Activated CD4-positive, alpha-beta T cell treated with anti-CD3 and anti-CD28 coated beads for 1 hour (primary cell): ENCODE results near the gene CEBPA.

Experiments
- DNase-seq: peaks from one replicate; pipeline ENCODE4 v3.0.0-alpha.2; 2020

The CEBPA gene

DNA sequence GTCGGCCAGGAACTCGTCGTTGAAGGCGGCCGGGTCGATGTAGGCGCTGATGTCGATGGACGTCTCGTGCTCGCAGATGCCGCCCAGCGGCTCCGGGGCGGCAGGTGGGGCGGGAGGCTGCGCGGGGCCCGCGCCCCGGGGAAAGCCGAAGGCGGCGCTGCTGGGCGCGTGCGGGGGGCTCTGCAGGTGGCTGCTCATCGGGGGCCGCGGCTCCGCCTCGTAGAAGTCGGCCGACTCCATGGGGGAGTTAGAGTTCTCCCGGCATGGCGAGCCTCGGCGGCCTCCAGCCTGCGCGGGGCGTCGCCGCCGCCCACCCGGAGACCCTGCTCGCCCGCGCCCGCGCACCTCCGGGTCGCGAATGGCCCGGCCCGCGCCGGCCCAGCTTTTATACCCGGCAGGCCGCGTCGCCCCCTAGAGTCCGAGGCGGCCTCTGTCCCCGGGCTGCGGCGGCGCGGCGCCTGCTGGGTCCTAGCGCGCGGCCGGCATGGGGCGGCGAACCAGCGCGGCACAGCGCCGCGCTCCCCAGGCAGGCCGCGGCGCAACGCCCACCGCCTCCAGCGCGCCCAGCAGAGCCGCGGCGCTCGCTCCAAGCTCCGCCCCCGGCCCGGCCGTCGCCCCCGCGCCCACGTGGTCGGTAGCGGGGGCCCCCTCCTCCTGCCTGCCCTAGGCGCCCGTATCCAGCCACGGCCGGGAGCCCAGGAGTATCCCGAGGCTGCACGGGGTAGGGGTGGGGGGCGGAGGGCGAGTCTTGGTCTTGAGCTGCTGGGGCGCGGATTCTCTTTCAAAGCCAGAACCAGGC, at the start of gene CEBPA:
TSS of gene CEBPA (minus strand) at position 360 of the 799 bp plus-strand sequence. CDS start at position 240, 120 bp downstream.
- peak; percentile 20 for DNase-seq

DNA sequence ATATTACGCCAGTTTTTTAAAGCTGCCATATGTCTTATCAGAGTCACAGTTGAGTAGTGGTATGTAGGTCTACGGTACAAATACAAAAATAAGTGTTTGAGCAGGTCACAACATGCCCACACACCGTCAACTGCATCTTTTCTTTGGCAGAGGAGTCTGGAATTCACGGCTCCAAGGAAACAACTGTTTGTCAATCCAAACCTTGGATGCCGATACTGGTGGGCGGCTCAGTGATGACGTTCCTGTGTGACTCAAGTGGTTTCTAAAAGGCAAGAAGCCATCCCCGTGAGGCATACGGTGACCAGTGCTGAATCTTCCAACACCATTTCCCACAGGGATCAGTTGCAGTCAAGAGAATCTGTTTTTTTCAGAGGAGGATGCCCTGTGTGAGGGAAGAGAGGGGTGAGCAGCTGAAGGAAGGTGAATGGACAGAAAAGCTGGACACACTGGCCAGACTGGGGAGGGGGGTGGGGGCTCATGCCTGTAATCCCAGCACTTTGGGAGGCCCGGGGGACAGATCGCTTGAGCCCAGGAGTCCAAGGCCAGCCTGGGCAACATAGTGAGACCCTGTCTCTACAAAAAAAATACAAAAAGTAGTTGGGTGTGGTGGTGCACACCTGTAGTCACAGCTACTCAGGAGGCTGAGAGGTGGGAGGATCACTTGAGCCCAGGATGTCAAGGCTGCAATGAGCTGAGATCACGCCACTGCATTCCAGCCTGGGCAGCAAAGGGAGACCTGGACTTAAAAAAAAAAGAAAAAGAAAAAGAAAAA, 48.4 kb upstream of the CEBPA start:
- no peak for DNase-seq

GRCh38 chr19:33349319-33350289, 47.3 kb upstream of the CEBPA start:
- DNase-seq, result no peak

- no peak for DNase-seq
Observed at GRCh38 chr19:33348301-33349010, 46.1 kb upstream of the CEBPA start.

GRCh38 chr19:33347300-33347699, 45.0 kb upstream of the CEBPA start:
- no peak for DNase-seq

GRCh38 chr19:33346665-33347064, 44.3 kb upstream of the CEBPA start:
- no peak for DNase-seq

- no peak for DNase-seq
Observed at GRCh38 chr19:33345163-33345562, 42.8 kb upstream of the CEBPA start.

GRCh38 chr19:33344573-33344925, 42.2 kb upstream of the CEBPA start:
- DNase-seq, result no peak

DNA sequence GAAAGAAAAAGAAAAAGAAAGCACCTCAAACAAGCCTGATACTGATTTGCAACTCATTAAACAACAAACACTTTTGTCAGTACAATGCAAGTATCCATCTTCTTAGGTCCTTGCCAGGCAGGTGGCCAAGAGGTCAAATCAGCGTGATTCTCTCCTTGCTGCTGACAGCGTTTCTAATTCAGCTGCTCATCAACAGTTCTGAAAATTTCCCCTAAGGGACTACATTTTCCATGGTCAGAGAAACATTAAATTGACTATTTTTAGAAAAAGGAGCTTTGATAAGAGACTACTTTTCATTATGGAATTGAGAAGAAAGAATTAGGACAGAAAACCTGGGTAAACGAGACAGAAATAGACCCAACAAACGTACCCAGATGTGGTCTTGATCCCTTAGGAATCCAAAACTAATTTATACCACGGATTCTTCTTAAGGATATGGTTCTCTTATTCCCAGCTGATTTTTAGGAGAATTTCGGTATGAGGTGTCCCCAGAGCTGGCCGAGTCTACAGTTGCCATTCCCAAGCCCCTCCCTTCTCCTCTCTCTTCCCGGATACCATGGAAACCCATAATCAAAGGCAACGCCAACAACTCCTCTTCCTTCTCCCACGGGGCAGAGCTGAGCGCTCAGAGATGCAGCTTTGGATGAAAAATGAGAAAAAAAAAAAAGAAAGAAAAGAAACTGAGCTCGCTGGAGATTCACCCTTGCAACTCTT, 41.7 kb upstream of the CEBPA start:
- DNase-seq, result no peak

- no peak for DNase-seq
Observed at GRCh38 chr19:33343301-33343700, 41.0 kb upstream of the CEBPA start.

DNA sequence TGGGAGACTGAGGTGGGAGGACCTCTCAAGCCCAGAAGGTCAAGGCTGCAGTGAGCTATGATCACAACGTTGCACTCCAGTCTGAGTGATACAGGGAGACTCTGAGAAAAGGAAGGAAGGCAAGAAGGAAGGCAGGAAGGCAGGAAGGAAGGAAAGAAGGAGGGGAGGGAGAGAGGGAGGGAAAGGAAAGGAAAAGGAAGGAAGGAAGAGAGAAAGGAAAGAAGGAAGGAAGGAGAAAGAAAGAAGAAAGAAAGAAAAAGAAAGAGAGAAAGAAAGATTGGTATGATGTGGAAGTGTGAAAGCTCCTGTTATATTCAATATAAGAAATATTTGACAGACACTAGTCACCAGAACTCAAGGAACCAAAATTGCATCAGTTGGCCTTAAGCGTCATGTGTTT, 38.7 kb upstream of the CEBPA start:
- no peak for DNase-seq

- DNase-seq, result no peak
Observed at GRCh38 chr19:33339016-33339984, 37.0 kb upstream of the CEBPA start.

- DNase-seq, result no peak
Observed at GRCh38 chr19:33335446-33335845, 33.1 kb upstream of the CEBPA start.

DNA sequence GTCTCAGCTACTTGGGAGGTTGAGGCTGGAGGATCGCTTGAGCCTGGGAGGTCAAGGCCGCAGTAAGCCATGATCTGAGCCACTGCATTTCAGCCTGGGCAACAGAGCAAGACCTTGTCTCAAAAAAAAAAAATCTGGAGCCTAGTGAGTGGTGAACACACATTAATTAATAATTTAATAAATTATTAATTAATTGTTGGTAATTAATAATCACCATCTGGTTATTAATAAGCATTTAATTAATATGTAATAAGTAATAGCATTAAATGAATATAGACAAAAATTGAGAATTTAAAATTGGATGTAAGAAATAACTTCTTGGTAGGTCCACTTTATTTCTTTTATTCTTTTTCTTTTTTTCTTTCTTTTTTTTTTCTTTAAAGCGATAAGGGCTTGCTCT, 31.9 kb upstream of the CEBPA start:
- no peak for DNase-seq

- no peak for DNase-seq
Observed at GRCh38 chr19:33333642-33334041, 31.3 kb upstream of the CEBPA start.

DNA sequence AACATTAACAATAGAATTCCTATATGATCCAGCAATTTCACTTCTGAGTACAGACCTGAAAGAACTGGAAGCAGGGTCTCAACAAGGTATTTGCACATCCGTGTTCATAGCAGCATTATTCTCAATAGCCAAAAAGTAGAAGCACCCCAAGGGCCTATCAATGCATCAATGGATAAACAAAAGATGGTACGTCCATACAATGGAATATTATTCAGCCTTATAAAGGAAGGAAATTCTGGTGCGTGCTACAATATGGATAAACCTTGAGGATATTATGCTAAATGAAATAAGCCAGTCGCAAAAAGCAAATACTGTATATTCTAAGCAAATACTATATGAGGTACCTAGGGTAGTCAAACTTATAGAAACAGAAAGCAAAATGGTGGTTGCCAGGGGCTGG, 30.8 kb upstream of the CEBPA start:
- no peak for DNase-seq

- DNase-seq, result no peak
Observed at GRCh38 chr19:33332248-33332647, 29.9 kb upstream of the CEBPA start.

DNA sequence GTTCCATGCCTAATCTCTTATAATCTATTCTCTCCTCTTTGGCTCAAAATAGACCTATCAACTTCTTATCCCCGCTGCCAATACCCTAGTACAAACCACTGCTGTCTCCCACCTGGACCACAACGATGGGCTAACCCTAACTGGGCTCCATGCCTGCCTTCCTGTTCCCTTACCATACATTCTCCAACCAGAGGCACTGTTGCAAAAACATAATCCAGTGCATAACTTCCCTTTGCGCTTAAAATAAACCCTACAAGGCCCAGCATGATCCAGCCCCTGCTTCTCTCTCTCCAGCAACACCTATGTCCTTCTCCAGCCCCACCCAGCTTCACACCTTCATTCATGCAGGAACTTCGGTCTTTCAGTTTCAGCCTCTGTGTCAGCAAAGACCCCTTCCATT, 27.4 kb upstream of the CEBPA start:
- no peak for DNase-seq

GRCh38 chr19:33329060-33329459, 26.7 kb upstream of the CEBPA start:
- DNase-seq, result no peak

GRCh38 chr19:33325920-33326319, 23.6 kb upstream of the CEBPA start:
- no peak for DNase-seq

DNA sequence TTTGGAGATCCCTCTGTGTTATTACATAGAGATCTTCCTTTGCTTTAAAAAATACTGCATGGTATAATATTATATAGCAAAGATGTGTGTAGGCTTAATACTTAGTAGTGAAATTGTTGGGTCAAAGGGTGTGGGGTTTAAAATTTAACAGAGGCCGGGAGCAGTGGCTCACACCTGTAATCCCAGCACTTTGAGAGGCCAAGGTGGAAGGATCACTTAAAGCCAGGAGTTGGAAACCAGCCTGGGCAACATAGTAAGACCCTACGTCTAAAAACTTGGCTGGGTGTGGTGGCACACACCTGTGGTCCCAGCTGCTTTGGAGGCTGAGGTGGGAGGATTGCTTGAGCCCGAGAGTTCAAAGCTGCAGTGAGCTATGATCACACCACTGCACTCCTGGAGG, 22.3 kb upstream of the CEBPA start:
- DNase-seq, result no peak
